HS-5 (cell line): ENCODE results near the gene ATRNL1.

ENCODE experiments used
- DNase-seq: peaks from one replicate; pipeline ENCODE4 v3.0.0-alpha.2; 2012; ENCODE audit warnings: low read depth

ATRNL1 gene

GRCh38 chr10:115903207-115903606 lies 810.0 kb downstream of the ATRNL1 start:
- no peak for DNase-seq

DNA sequence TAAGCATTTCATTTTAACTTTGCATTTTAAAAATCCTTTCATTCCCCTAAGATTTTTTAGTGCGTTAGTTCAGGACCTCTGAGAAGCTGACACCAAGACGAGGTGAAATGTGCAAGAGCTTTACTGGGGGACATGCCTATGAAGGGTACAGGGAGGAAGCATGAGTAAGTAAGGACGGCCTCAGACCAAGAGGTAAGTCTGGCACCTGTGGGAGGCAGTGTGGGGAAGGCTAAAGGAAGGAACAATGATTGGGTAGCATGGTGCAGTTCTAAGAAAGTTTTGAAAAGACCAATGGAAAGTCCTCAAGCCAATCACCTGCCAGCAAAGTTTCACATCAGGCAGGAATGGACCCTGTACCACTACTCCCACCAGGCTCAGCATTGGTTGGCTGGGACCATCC lies 810.7 kb downstream of the ATRNL1 start:
- no peak for DNase-seq

DNA sequence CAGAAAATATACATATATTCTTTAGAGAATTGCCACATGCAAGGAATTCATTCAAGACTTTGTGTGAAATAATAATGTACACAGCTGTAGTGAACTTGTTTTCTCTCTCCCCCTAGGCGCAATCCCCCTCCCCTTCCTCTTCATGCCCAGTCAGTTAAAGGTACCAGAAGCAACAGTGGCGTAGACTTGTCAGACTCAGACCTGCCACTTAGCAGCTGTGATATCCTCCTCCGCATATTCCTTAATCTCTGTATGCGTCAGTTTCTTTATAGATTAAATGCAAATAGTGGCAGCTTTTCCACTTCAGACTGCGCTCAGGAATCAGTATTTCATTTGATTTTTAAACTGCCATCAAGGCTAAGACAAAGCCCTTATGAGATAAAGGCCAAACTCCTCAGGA lies 815.9 kb downstream of the ATRNL1 start:
- no peak for DNase-seq

GRCh38 chr10:115909962-115910731 lies 817.0 kb downstream of the ATRNL1 start:
- DNase-seq = no peak

DNA sequence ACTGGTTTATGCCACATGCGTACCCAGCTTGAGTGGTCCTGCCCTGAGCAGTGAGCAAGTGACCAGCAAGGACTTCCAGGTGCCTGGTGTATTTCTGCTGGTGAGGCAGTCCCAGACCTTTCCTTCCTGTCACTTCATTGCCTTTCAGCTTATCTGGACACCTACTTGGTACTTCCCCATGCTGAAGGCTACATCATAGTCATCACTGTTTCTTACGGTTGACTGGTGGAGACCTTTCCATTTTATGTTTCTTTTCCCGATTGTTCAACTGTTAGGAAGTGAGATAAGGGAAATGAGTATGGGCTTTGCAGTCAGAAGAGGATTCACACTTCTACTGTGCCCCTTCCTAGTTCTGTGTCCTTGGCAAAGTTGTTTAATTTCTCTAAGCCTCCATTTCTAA lies 821.3 kb downstream of the ATRNL1 start:
- no peak for DNase-seq

DNA sequence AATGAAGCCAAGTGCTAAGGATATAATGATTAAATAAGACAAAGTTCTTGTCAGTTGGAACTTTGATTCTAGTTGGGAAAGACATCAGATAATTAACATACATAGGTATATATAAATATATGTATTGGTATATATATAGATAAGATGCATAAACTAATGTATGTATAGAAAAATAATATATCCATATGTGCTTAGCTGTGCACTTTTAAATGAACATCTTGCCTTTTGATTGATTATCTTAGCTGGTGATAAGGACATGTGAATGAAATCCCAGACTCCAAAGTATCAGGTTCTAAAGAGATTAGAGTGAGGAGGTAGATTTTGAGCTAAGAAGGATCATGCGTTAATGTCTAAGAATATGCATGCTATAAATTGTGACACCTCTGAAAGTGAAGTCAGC lies 822.3 kb downstream of the ATRNL1 start:
- DNase-seq = no peak

DNA sequence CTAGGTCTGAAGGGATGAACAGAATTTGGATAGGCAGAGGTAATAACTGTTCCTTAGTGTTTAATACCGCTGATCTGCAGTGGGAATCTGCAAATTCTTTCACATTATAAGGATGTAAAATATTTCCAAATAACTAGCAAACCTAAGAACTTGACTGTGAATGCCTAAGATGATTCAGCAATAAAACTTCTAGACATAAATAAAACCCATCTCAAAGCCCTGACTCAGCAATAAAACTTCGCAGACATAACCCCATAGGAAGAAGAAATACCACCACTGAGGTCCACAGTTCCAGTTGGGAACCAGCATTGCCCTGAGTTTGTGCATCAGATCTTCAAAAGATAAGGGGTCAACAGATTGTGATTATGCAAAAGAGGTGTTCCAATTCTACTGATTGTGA lies 825.6 kb downstream of the ATRNL1 start:
- DNase-seq = no peak

DNA sequence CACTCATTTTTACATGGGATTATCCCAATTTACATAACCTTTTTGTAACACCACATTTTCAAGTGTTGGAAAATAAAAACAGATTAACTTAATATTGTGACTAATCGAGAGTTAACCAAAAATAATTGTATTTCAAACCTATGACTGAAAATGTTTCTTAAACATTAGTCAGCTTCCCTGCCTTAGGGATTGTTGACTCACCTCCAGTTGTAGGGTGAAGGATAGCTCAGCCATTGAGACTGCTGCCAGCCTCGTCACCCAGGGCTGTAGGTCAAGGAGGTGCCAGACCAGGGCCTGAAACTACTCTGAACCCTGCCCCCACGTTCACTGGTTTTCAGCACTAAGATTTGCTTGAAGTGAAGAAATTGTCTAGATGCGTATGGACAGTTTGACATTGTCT lies 828.6 kb downstream of the ATRNL1 start:
- no peak for DNase-seq

DNA sequence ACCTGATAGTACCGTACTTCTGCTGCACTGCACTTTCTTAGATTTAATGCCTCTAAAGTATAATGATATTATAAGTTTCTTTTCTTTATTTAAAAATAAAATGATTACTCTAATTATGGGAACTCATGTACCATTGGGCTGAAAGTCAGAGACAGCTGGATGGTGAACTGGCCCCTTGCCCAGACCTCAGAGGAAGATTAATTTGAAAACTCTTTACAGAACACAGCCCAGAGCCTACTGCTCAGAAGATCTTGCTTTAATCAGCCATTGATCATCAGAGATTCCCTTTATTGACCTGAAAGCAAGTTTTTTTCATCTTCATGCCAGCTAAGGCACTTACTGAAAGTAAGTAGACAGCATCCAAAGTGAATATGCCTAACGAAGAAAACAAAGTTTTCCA lies 838.1 kb downstream of the ATRNL1 start:
- DNase-seq = no peak

DNA sequence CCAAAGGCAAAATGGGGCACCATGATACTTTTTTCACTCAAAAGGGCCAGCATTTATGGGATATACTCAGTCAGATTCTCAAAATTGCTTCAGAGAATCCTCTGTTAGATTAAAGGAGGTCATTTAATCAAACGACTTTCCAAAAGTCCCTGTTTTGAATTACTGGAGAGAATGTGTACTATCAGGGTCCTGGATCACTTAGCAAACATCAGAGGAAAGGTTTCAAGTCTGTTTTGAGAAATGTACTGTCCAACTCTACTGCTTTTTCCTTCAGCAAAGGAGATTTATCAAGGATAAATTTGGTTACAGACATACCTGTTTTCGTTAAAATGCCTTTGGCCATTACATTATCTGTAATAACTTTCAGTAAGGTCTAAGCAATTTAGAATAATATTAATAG lies 838.9 kb downstream of the ATRNL1 start:
- DNase-seq = no peak

- no peak for DNase-seq
These were observed 839.9 kb downstream of the ATRNL1 start for GRCh38 chr10:115933098-115933497.

GRCh38 chr10:115935731-115936130 lies 842.6 kb downstream of the ATRNL1 start:
- DNase-seq = no peak

DNA sequence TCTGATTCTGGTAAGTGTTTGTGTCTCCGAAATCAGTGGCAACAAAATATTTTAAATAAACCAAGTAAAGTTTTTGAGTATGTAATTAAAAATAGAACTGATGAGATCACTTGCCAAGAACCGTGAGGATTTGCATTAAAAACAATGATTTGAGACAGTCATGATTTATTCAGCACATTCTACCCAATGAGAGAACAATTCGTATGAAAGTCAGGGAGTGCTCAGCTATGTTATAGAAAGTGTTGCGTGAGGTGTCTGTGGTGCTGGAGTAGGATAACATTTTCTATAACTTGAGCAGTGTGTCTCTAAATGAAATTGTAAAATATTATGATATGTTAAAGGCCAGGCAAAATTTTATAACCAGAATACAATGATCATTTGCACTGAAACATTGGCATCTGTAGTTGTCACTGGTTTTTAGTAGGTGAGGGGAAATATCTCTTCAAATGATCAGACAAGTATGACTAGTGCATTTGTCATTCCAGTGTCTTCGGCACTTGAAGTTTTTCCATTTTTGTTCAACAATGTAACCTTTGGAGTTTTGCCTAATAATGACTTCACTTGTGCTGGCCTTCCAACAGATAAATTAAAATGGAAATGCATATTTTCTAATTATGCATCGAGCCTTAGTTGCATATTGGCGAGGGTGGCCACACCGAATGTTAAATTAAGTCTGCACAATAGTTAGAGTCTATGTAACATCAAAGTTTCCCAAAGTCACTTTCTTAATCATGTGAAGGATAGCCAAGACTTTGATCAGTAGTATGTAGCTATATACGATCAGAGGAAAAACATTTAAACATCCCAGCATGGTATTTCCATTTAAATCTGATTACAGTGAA lies 844.0 kb downstream of the ATRNL1 start:
- DNase-seq = peak; percentile 72

DNA sequence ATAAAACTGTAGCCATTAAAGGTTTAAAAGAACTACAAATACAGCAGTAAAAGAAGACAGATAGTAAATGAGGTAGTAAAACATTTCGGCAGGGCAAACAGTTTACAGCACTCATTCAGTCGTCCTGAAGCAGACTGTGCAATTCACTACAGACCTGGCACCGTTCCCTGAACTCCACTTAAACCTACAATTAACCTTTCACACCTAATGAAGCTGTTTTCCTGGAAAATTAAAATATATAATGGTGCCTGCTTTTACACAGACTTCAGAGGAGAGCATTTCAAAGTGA lies 844.5 kb downstream of the ATRNL1 start:
- DNase-seq = no peak

- DNase-seq = no peak
These were observed 846.1 kb downstream of the ATRNL1 start for GRCh38 chr10:115939101-115939854.

GRCh38 chr10:115941361-115941771 lies 848.2 kb downstream of the ATRNL1 start:
- DNase-seq = no peak

GRCh38 chr10:115942101-115942500 lies 848.9 kb downstream of the ATRNL1 start:
- no peak for DNase-seq

DNA sequence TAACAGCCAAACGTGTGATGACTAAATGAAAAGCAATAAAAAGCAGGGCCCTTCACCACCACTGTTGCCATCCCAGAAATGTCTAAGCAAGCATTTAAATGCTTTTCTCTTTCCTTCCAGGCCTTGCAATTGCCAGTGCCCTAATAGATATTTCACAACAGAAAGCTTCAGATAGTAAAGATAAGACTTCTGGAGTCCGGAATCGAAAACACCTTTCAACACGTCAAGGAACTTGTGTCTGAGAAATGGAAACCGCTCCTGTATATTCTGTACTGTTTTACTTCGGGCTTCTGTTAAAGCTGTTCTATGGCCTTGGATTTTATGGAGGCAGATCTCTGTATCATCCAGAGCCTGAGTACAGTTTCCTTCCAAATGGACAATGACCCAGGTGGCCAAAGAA lies 851.4 kb downstream of the ATRNL1 start:
- DNase-seq = no peak

- DNase-seq = no peak
These were observed 852.7 kb downstream of the ATRNL1 start for GRCh38 chr10:115945701-115946445.

DNA sequence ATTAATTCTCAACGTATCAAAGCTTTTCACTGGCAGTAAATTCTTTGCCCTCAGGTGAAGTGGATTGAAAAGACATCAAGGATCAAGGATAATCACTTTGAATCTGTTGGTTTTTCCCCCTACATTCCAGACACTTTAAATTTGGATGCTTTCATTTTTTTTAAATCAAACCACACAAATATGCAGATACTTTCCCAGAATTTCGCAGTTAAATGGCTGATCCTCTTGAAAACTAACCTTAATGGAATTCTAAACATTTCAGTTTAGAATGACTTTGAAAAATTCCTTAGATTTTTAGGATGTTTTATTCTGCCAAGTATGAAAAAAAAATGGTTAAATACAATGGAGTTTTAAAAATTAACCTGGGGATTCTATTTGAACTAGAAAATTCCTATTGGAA lies 853.9 kb downstream of the ATRNL1 start:
- peak; percentile 75 for DNase-seq

- DNase-seq = no peak
These were observed 855.3 kb downstream of the ATRNL1 start for GRCh38 chr10:115948465-115948864.

DNA sequence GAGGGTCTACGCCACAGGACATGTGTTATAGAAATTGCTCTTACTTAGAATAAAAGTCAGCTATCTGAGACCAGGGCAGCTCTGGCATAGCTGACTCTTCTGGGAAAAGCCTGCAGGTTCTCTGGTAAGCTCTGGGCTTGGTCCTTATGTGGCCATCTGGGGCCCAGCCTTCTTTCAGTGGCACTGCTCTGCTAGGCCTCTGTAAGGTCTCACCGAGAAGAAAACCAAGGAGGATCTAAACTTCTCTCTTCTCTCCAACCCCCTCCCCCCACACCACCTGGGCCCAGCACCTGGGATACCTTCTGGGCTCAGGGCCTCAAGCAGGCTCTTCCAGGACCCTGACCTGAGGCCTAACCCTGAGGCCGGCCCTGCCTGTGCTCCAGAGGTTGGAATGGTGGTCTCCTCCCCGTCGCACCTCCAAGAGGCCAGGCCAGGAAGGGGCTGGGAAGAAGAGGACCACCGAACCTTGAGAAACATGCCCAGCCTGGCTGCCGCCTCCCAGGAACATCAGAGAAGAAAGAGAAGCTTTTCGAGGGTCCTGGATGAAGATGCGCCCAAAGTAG lies 856.2 kb downstream of the ATRNL1 start:
- no peak for DNase-seq
